Measurements from ENCODE around the gene BARHL1. TPM values are rescaled to one million over a fixed set of nuclear protein-coding genes. Genes with fewer than 3 reads are reported as not detected.

The BARHL1 gene
- polyA plus RNA-seq, 1 experiment: not detected

- CTCF ChIA-PET: no interaction called here
- H3K27ac ChIP-seq (ENCODE audit: low read depth, low read length): no peak overlapping the region
Measured at GRCh38 chr9:132627594-132627993, 45.2 kb downstream of the BARHL1 start.

GRCh38 chr9:132628746-132629145, 46.3 kb downstream of the BARHL1 start:
- ChIA-PET POLR2A (no interaction called here), CTCF (no interaction called here)
- Histone ChIP-seq H3K4me3 (ENCODE audit: low read depth, low read length) (no peak overlapping the region), H3K9me3 (ENCODE audit: control insufficient read depth, insufficient read depth, low read length) (no peaks in the 10 kb centered on the region), H3K27me3 (ENCODE audit: control insufficient read depth, insufficient read depth, low read length) (no peaks in the 10 kb centered on the region), H3K27ac (ENCODE audit: low read depth, low read length) (no peak overlapping the region)
- no peak for DNase-seq (ENCODE audit: low read depth, low spot score)
- TF ChIP-seq CTCF (IDR thresholded peaks at IDR 0.05; ENCODE audit: low read depth, low read length): no peak

More at GRCh38 chr9:132627594-132627993, 45.2 kb downstream of the BARHL1 start:
- Histone ChIP-seq H3K4me3 (ENCODE audit: low read depth, low read length) (no peak overlapping the region), H3K27me3 (ENCODE audit: control insufficient read depth, insufficient read depth, low read length) (no peaks in the 10 kb centered on the region), H3K9me3 (ENCODE audit: control insufficient read depth, insufficient read depth, low read length) (no peaks in the 10 kb centered on the region)
- DNase-seq (ENCODE audit: low read depth, low spot score): no peak
- TF ChIP-seq CTCF (IDR thresholded peaks at IDR 0.05; ENCODE audit: low read depth, low read length): no peak
- POLR2A ChIA-PET: no interaction called here

- H3K27ac ChIP-seq (ENCODE audit: low read depth, low read length): no peak overlapping the region
- TF ChIP-seq CTCF (IDR thresholded peaks at IDR 0.05; ENCODE audit: low read depth, low read length): no peak
- no peaks in the 10 kb centered on the region for H3K9me3 ChIP-seq (ENCODE audit: control insufficient read depth, insufficient read depth, low read length)
- POLR2A ChIA-PET: no interaction called here
- CTCF ChIA-PET: no interaction called here
- DNase-seq (ENCODE audit: low read depth, low spot score): no peak
- H3K4me3 ChIP-seq (ENCODE audit: low read depth, low read length): no peak overlapping the region
- no peaks in the 10 kb centered on the region for H3K27me3 ChIP-seq (ENCODE audit: control insufficient read depth, insufficient read depth, low read length)
Measured at GRCh38 chr9:132630116-132630515, 47.7 kb downstream of the BARHL1 start.

GRCh38 chr9:132630811-132631210, 48.4 kb downstream of the BARHL1 start:
- Histone ChIP-seq H3K9me3 (ENCODE audit: control insufficient read depth, insufficient read depth, low read length) (no peaks in the 10 kb centered on the region), H3K4me3 (ENCODE audit: low read depth, low read length) (no peak overlapping the region), H3K27me3 (ENCODE audit: control insufficient read depth, insufficient read depth, low read length) (no peaks in the 10 kb centered on the region), H3K27ac (ENCODE audit: low read depth, low read length) (no peak overlapping the region)
- ChIA-PET POLR2A (no interaction called here), CTCF (no interaction called here)
- DNase-seq (ENCODE audit: low read depth, low spot score): no peak
- TF ChIP-seq CTCF (IDR thresholded peaks at IDR 0.05; ENCODE audit: low read depth, low read length): no peak

- peak; percentile 23; the same call in 1 of the 2 replicates for TF ChIP-seq CTCF (IDR thresholded peaks at IDR 0.05; ENCODE audit: low read depth, low read length)
- H3K27ac ChIP-seq (ENCODE audit: low read depth, low read length): peak overlapping the region; percentile 31
- H3K9me3 ChIP-seq (ENCODE audit: control insufficient read depth, insufficient read depth, low read length): no peaks in the 10 kb centered on the region
- ChIA-PET CTCF (no interaction called here), POLR2A (no interaction called here)
- peak; percentile 20 for DNase-seq (ENCODE audit: low read depth, low spot score)
- no peaks in the 10 kb centered on the region for H3K27me3 ChIP-seq (ENCODE audit: control insufficient read depth, insufficient read depth, low read length)
- no peak overlapping the region for H3K4me3 ChIP-seq (ENCODE audit: low read depth, low read length)
Measured at GRCh38 chr9:132631280-132631679, 48.9 kb downstream of the BARHL1 start.

Measured in AG04450 (cell line).